ENCODE data around the gene PTPRJ. TPM values are rescaled to one million over a fixed set of nuclear protein-coding genes. Genes with fewer than 3 reads are reported as not detected.
A peak's percentile ranks its signal among the peaks of the same experiment; 100 is the strongest.

The PTPRJ gene
- total RNA-seq, 6 experiments from 2014 or later: 12.5 to 33.0 (median 19.8) TPM

- no peak overlapping the region for H3K4me3 ChIP-seq
- WGBS (ENCODE audit: insufficient coverage, low coverage, low lambda C conversion rate, missing lambda C conversion rate): 63% methylated on average over 1 of the region's 10 CpGs
- ATAC-seq: peak in 1 of 4 donors; percentile 29
Measured at GRCh38 chr11:48170241-48171233, 190.2 kb downstream of the PTPRJ start.

DNA sequence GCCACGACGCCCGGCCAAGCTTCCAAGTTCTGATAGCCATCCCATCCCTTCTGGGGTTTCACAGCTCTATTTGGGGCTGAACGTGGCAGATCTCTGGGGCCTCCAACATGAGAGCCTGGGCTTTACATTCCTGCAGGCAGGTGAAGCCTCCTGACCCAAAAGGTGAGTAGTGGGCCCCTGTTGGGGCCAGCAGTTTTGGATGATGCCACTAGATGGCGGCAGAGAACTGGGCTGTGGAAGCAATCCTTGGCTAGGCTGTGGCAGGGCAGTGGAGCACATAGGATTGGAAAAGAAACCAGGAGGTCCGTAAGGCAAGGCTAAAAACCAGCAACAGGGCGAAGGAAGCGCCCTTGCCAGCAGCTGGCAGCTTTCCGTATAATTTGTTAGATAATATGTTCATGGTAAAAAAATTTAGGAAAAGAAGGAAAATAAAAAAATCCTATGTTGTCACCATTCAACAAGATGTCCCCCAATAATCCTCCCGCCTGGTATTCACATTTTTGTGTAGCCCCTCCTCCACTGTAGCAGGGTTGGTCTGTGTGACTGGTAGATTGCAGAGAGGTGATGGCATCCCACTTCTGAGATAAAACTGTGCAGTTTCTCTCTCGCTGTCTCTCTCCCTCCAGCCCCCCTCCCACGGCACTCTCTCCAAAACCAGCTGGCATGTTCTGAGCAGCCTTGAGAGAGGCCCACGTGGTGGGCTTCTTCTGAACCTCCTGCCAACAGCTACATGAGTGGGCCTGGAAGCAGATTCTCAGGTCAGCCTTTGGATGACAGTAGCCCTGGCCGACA is 192.7 kb downstream of the PTPRJ start:
- DNase-seq (peak; percentile 55 to 67 (median 63)), ATAC-seq (peak; percentile 90 to 91 (median 91))
- H3K9me3 ChIP-seq: no peaks in the 10 kb centered on the region
- intact Hi-C loops (cut with DNase I): no loop called here
- no peaks in the 10 kb centered on the region for H3K27me3 ChIP-seq
- WGBS (ENCODE audit: insufficient coverage, low coverage, low lambda C conversion rate, missing lambda C conversion rate): 42% methylated on average over 14 of the region's 14 CpGs
- H3K4me1 ChIP-seq: no peaks in the 10 kb centered on the region
- TF ChIP-seq, protein P1, sequence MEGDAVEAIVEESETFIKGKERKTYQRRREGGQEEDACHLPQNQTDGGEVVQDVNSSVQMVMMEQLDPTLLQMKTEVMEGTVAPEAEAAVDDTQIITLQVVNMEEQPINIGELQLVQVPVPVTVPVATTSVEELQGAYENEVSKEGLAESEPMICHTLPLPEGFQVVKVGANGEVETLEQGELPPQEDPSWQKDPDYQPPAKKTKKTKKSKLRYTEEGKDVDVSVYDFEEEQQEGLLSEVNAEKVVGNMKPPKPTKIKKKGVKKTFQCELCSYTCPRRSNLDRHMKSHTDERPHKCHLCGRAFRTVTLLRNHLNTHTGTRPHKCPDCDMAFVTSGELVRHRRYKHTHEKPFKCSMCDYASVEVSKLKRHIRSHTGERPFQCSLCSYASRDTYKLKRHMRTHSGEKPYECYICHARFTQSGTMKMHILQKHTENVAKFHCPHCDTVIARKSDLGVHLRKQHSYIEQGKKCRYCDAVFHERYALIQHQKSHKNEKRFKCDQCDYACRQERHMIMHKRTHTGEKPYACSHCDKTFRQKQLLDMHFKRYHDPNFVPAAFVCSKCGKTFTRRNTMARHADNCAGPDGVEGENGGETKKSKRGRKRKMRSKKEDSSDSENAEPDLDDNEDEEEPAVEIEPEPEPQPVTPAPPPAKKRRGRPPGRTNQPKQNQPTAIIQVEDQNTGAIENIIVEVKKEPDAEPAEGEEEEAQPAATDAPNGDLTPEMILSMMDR (IDR thresholded peaks at IDR 0.05): peak; percentile 75 to 85 (median 80)
- TF ChIP-seq POLR2A (IDR thresholded peaks at IDR 0.05): no peak
- H3K4me3 ChIP-seq: no peak overlapping the region
- no peak overlapping the region for H3K27ac ChIP-seq
- peaks cover 0 to 12% (median 4%) of the 10 kb centered on the region in 4 donors for H3K36me3 ChIP-seq

More at GRCh38 chr11:48170241-48171233, 190.2 kb downstream of the PTPRJ start:
- Histone ChIP-seq H3K27me3 (no peaks in the 10 kb centered on the region), H3K9me3 (no peaks in the 10 kb centered on the region), H3K27ac (no peak overlapping the region), H3K36me3 (peaks cover 0 to 35% (median 5%) of the 10 kb centered on the region in 4 donors), H3K4me1 (no peaks in the 10 kb centered on the region)
- intact Hi-C loops (cut with DNase I): no loop called here
- DNase-seq: no peak
- TF ChIP-seq, protein P1 (IDR thresholded peaks at IDR 0.05): no peak
- no peak for TF ChIP-seq POLR2A (IDR thresholded peaks at IDR 0.05)

DNA sequence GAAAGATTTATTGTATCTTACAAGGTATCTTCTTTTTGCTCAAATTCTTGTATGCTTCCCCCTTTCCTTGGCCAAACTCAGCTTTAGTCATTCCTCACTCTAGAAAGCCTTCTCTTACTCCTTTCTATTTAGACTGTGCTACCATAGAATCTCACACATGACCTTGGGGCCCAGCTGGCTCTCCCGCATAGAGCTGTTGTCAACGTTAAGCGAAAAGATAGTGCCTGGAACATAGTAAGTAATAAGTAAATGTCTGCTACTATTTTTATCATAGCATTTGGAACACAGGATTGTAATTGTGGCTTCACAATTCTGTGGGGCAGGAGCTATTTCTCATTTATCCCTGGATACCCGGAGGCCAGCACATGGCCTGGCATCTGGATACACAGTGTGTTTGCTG is 197.3 kb downstream of the PTPRJ start:
- intact Hi-C loops (cut with DNase I): no loop called here
- no peak overlapping the region for H3K4me3 ChIP-seq
- H3K9me3 ChIP-seq: no peaks in the 10 kb centered on the region
- no peaks in the 10 kb centered on the region for H3K36me3 ChIP-seq
- H3K4me1 ChIP-seq: no peaks in the 10 kb centered on the region
- H3K27ac ChIP-seq: no peak overlapping the region
- ATAC-seq: no peak
- no peak for DNase-seq
- WGBS (ENCODE audit: insufficient coverage, low coverage, low lambda C conversion rate, missing lambda C conversion rate): 71% methylated on average over 4 of the region's 4 CpGs
- TF ChIP-seq, protein P1 (IDR thresholded peaks at IDR 0.05): no peak
- no peak for TF ChIP-seq POLR2A (IDR thresholded peaks at IDR 0.05)
- H3K27me3 ChIP-seq: no peaks in the 10 kb centered on the region

DNA sequence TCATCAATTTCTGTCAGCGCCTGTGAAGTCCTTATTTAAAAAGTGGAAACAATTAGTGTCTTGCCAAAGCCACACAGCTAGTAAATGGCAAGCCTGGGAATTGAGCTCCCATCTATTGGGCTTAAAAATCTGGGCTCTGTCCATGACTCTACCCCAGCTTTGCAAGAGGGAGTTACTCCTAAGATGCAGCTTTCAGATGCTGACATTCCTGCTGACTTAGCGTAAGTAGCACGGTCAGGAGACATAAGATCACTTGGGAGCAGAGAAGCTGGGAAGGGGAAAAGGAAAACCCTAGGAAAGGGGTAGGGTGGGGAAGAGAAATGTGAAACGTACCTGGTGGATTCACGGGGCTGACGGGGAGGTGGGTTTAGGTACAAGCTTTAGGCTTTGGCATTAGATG is 200.3 kb downstream of the PTPRJ start:
- Histone ChIP-seq H3K4me3 (no peak overlapping the region), H3K4me1 (no peaks in the 10 kb centered on the region), H3K27me3 (no peaks in the 10 kb centered on the region), H3K27ac (no peak overlapping the region), H3K36me3 (no peaks in the 10 kb centered on the region), H3K9me3 (no peaks in the 10 kb centered on the region)
- TF ChIP-seq, protein P1 (IDR thresholded peaks at IDR 0.05): no peak
- no peak for TF ChIP-seq POLR2A (IDR thresholded peaks at IDR 0.05)
- ATAC-seq (no peak), DNase-seq (no peak)
- intact Hi-C loops (cut with DNase I): no loop called here
- 64% methylated on average over 6 of the region's 6 CpGs for WGBS (ENCODE audit: insufficient coverage, low coverage, low lambda C conversion rate, missing lambda C conversion rate)

All from right lobe of liver (tissue), 6 donors.